Memory B cell (primary cell): ENCODE measurements around the gene PRKCE.

Source experiments
- ATAC-seq: fragments of 150-1000 bp; cut with Tn5 transposase; 2 replicates; pipeline ENCODE4 v1.10.0; 2021; ENCODE audit warnings: low read depth, mild to moderate bottlenecking, moderate library complexity
- DNase-seq, 2 donors: peaks; one replicate each; pipeline ENCODE4 v3.0.0; 2022; ENCODE audit warnings: low spot score in 2 of 2
- H3K27ac Mint-ChIP-seq: one replicate; pipeline ENCODE4 v1.8.0; 2022; ENCODE audit warnings: mild to moderate bottlenecking, moderate library complexity, mixed read lengths
- H3K27me3 Mint-ChIP-seq: one replicate; pipeline ENCODE4 v1.8.0; 2022; ENCODE audit warnings: mixed read lengths
- H3K36me3 Mint-ChIP-seq: one replicate; pipeline ENCODE4 v1.8.0; 2022; ENCODE audit warnings: mild to moderate bottlenecking, mixed read lengths
- H3K4me1 Mint-ChIP-seq: one replicate; pipeline ENCODE4 v1.8.0; 2022; ENCODE audit warnings: mixed read lengths
- H3K4me3 Mint-ChIP-seq: one replicate; pipeline ENCODE4 v1.8.0; 2022; ENCODE audit warnings: mild to moderate bottlenecking, moderate library complexity, mixed read lengths
- H3K9me3 Mint-ChIP-seq: one replicate; pipeline ENCODE4 v1.8.0; 2022; ENCODE audit warnings: mixed read lengths

The PRKCE gene

DNA sequence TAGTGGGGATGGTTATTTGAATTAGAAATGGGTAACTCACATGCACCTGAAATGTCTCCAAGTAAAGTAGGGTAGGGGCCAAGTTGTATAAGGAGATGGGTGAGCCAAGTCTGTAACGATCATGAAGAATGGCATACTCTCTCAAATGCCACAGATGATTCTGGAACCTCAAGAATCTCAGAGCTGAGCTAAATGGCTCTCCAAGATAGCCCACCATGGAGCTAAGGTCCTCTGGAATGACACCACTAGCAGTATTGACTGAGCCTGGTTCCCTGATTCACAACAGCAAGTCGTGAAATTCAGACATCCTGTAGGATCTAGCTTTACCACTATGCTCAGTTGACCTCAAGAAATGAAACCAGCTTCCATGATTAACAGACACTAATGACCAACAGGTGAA is 529.8 kb downstream of the PRKCE start:
- H3K27me3 Mint-ChIP-seq = no peaks in the 10 kb centered on the region
- no peaks in the 10 kb centered on the region for H3K9me3 Mint-ChIP-seq
- ATAC-seq = no peak
- no peak overlapping the region for H3K4me3 Mint-ChIP-seq
- H3K36me3 Mint-ChIP-seq = peaks cover 41% of the 10 kb centered on the region
- peaks cover 5% of the 10 kb centered on the region for H3K4me1 Mint-ChIP-seq
- no peak for DNase-seq
- H3K27ac Mint-ChIP-seq = no peak overlapping the region

DNA sequence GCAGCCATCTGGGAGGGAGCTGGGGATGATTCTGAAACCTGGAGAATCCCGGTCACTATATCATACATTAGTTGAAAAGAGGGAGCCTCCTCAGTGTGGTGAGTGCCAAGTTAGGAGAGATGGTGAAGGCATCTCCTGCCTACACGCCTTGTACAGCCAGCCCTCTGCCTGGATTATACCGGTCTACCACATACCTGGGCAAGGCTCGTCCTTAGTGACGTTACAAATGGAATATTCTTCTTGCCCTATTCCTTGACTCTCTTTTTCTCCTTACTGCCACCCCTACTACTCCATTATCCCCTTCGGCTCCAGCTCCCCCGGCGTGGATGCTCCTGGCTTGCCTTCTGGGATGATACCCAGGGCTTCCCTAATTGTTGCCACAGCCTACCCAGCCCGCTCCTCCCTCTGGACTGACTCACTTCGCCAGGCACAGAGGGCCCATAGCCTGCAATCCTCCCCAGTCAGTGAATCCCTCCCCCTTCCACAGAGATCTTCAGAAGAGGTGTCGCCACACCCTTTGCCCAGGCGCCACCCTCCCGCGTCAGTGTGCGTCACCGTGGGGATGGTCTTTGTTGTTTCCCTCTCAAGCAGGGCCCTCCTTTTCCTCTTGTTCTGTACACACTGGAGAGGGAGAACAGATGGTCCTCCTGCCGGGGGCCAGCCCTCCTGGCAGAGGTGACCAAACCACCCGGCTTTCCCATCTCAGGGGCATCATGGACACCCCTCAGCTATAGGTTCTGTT is 530.5 kb downstream of the PRKCE start:
- Mint-ChIP-seq H3K27me3 (no peaks in the 10 kb centered on the region), H3K4me1 (peaks cover 5% of the 10 kb centered on the region), H3K36me3 (peaks cover 41% of the 10 kb centered on the region), H3K9me3 (no peaks in the 10 kb centered on the region), H3K27ac (no peak overlapping the region), H3K4me3 (no peak overlapping the region)
- ATAC-seq (no peak), DNase-seq (no peak)

DNA sequence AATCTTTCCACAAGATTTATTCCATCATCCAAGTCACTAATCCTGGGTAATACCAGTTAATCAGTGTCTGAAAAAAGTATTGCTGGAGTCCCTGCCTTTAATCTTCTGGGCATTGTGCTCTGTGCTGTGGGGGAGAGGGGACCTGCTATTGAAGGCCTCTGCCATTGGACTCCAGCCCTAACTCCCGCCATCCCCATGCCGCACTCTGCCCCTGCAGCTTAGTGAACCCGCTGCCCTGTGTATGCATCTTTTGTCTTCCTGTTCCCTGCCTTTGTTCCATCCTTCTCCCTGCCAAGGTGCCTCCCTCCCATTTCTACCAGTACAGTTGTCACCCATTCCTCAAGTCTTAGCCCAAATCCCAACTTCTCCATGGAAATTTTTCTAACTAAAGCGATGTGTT is 532.0 kb downstream of the PRKCE start:
- DNase-seq (no peak), ATAC-seq (no peak)
- Mint-ChIP-seq H3K36me3 (peaks cover 38% of the 10 kb centered on the region), H3K4me1 (peaks cover 5% of the 10 kb centered on the region), H3K4me3 (no peak overlapping the region), H3K27ac (no peak overlapping the region), H3K27me3 (no peaks in the 10 kb centered on the region), H3K9me3 (no peaks in the 10 kb centered on the region)

DNA sequence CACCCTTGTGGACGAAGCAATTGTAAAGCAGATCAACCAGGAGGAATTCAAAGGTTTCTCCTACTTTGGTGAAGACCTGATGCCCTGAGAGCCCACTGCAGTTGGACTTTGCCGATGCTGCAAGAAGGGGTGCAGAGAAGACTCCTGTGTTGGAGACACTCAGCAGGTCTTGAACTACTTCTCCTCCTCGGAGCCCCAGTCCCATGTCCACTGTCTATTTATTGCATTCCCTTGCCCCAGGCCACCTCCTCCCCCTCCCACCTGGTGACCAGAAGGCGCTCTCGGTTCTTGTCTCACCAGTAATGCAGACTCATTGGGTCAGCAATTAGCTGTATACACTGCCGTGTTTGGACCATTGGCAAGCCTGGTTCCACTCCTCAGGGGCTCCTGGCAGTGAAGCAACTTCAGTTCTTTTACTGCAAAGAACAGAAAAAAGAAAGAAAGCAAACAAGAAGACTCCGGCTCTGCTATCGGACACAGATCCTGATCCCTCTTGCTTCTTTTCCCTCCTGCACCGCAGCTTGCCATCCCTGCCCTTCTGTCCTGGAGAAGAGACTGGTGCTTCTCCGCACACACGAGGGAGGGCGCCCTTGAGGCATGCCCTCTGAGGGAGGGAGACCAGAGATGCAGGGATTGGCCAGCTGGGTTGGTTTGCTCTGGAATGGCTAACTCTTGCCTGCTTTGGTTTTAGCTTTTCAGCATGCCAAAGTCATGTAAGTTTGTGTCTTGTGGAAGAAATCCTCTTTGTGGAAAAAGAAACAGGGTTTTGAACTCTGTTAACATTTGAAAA is 533.5 kb downstream of the PRKCE start:
- no peak overlapping the region for H3K27ac Mint-ChIP-seq
- no peak for DNase-seq
- H3K36me3 Mint-ChIP-seq = peaks cover 30% of the 10 kb centered on the region
- H3K4me3 Mint-ChIP-seq = no peak overlapping the region
- no peaks in the 10 kb centered on the region for H3K27me3 Mint-ChIP-seq
- no peaks in the 10 kb centered on the region for H3K9me3 Mint-ChIP-seq
- ATAC-seq = no peak
- H3K4me1 Mint-ChIP-seq = no peaks in the 10 kb centered on the region

- ATAC-seq (peak; percentile 26), DNase-seq (no peak)
- H3K4me1 Mint-ChIP-seq = no peaks in the 10 kb centered on the region
- no peaks in the 10 kb centered on the region for H3K9me3 Mint-ChIP-seq
- no peaks in the 10 kb centered on the region for H3K27me3 Mint-ChIP-seq
- H3K36me3 Mint-ChIP-seq = peaks cover 24% of the 10 kb centered on the region
- no peak overlapping the region for H3K4me3 Mint-ChIP-seq
- no peak overlapping the region for H3K27ac Mint-ChIP-seq
These were observed 535.7 kb downstream of the PRKCE start for GRCh38 chr2:46187112-46187618.

DNA sequence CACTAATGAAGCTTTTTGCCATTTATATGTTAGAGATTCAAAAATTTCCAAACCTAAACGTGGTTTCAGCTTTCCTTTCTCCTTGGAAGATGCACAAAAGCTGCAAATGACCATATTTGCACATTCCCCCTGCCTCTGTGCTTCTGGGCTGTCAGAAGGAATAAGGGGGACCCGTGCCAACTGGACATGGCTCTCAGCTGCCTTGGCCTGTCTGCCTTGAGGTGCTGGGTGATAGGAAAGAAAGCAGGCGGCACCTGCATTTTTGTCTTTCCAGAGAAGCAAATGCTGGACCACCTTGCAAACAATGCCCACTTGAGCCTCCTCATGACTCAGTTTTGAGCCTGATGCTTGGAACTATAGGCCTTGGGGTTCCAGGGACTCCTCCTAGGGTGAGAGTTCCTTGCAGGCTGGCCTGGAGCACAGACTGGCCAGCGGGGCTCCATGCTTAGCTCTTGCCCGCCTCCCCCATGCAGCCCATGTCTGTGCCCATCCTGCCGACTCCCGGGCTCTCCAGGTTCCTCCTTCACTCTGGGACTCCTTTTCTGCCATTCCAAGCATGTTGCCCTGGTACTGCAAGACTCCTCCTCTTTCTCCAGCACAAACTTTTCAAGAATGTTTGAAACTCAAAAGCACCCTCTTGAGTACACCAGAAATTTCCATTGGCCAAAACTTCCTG is 536.7 kb downstream of the PRKCE start:
- H3K4me1 Mint-ChIP-seq = no peaks in the 10 kb centered on the region
- no peaks in the 10 kb centered on the region for H3K27me3 Mint-ChIP-seq
- no peaks in the 10 kb centered on the region for H3K9me3 Mint-ChIP-seq
- no peak overlapping the region for H3K27ac Mint-ChIP-seq
- ATAC-seq = no peak
- peaks cover 18% of the 10 kb centered on the region for H3K36me3 Mint-ChIP-seq
- no peak overlapping the region for H3K4me3 Mint-ChIP-seq
- DNase-seq = no peak

GRCh38 chr2:46193356-46193755 is 541.9 kb downstream of the PRKCE start:
- no peaks in the 10 kb centered on the region for H3K36me3 Mint-ChIP-seq
- ATAC-seq = no peak
- no peak for DNase-seq
- no peaks in the 10 kb centered on the region for H3K27me3 Mint-ChIP-seq
- H3K4me3 Mint-ChIP-seq = no peak overlapping the region
- no peaks in the 10 kb centered on the region for H3K9me3 Mint-ChIP-seq
- no peaks in the 10 kb centered on the region for H3K4me1 Mint-ChIP-seq
- H3K27ac Mint-ChIP-seq = no peak overlapping the region

- Mint-ChIP-seq H3K27ac (no peak overlapping the region), H3K27me3 (no peaks in the 10 kb centered on the region)
These were observed 542.4 kb downstream of the PRKCE start for GRCh38 chr2:46193855-46194254.

GRCh38 chr2:46194856-46195255 is 543.4 kb downstream of the PRKCE start:
- Mint-ChIP-seq H3K4me3 (no peak overlapping the region), H3K36me3 (no peaks in the 10 kb centered on the region), H3K4me1 (no peaks in the 10 kb centered on the region), H3K27ac (no peak overlapping the region), H3K9me3 (no peaks in the 10 kb centered on the region), H3K27me3 (no peaks in the 10 kb centered on the region)
- no peak for DNase-seq
- ATAC-seq = no peak

More at GRCh38 chr2:46193855-46194254, 542.4 kb downstream of the PRKCE start:
- no peak overlapping the region for H3K4me3 Mint-ChIP-seq
- no peaks in the 10 kb centered on the region for H3K36me3 Mint-ChIP-seq
- H3K9me3 Mint-ChIP-seq = no peaks in the 10 kb centered on the region
- ATAC-seq (no peak), DNase-seq (no peak)
- H3K4me1 Mint-ChIP-seq = no peaks in the 10 kb centered on the region

DNA sequence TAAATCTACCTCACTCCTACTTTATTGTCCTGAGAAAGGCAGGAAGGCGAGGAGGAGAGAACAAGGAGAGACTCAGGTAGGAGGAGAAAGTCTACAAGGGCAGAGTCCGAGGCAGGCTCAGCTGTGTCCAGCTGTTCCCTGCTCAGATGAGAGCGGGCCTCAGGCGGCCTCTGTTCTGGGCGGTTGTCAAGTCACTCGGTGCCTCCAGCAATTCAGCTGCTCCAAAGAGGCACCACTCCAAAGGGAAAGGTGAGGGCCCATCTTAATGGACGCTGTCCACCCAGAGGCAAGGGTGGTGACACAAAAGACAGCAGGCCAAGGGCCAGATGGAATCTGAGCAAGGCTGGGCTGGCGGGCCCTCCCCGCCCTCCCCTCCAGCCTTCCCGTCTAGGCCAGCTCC is 544.3 kb downstream of the PRKCE start:
- DNase-seq (no peak), ATAC-seq (no peak)
- Mint-ChIP-seq H3K27me3 (no peaks in the 10 kb centered on the region), H3K4me1 (no peaks in the 10 kb centered on the region), H3K9me3 (no peaks in the 10 kb centered on the region), H3K36me3 (no peaks in the 10 kb centered on the region), H3K4me3 (no peak overlapping the region), H3K27ac (no peak overlapping the region)

DNA sequence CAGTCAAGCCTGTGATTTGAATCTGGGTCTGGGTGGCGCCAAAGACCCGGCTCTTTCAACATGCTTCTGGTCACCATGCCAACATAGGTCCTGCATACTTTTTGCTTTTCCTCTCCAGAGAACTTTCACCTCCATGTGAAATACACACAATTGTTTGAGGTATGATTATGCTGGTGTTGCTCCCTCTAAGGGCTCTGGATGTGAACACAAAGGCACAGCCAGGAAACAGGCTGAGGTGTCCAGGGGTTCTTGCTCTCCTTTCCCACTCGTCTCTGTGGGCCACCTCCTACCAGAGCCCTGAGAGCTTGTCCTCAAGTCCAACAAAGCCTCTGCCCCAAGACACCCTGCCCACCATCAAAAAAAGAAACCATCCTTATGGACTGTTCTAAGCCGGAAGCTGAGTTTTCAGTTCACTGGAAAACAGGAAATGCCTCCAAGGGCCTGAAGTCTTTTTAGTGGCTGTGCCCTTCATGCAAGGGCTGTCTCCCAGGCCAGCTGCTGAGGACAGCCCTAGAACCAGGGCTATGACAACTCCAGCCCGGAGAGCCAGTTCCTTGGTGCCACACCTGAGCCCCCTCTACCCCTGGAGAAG is 545.5 kb downstream of the PRKCE start:
- Mint-ChIP-seq H3K27ac (no peak overlapping the region), H3K36me3 (no peaks in the 10 kb centered on the region), H3K9me3 (peaks cover 4% of the 10 kb centered on the region), H3K27me3 (no peaks in the 10 kb centered on the region), H3K4me3 (no peak overlapping the region), H3K4me1 (peaks cover 2% of the 10 kb centered on the region)
- ATAC-seq = no peak
- no peak for DNase-seq

- H3K4me1 Mint-ChIP-seq = peaks cover 2% of the 10 kb centered on the region
- H3K36me3 Mint-ChIP-seq = no peaks in the 10 kb centered on the region
- ATAC-seq (no peak), DNase-seq (no peak)
- H3K27ac Mint-ChIP-seq = no peak overlapping the region
- H3K27me3 Mint-ChIP-seq = no peaks in the 10 kb centered on the region
- H3K4me3 Mint-ChIP-seq = no peak overlapping the region
- peaks cover 4% of the 10 kb centered on the region for H3K9me3 Mint-ChIP-seq
These were observed 546.2 kb downstream of the PRKCE start for GRCh38 chr2:46197672-46198071.

DNA sequence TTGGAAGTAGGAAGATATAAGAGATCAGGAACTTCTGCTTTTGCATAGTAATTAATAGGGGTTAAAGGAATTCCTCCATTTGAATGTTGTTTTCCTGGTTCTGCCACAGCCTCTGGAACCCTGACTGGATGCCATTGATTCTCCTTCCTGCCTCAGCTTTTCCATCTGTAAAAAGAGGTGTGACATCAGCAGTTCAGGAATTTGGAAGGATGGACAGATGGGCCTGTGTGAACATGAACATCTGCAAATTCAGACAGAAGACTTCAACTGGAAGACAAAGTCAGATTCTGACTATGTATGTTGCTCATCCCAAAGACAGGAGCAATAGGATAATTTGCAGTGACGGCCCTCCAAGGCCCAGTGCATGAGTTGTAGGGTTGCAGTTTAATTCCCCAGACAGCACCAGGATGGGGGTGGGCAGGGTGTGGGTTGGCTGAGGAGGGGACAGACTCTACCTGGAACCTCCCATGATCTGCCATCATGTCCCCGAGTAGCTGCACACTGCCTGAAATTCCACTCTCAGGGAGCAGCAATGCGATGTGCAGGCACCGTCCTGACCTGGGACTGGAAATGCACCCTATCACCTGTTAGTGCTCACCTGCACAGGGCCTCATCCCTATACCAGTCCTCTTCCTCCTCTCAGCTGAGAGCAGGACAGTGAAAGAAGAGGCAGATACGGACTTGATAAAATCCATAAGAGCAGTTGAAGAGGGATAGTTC is 546.8 kb downstream of the PRKCE start:
- Mint-ChIP-seq H3K36me3 (no peaks in the 10 kb centered on the region), H3K27ac (no peak overlapping the region), H3K4me3 (no peak overlapping the region), H3K4me1 (peaks cover 2% of the 10 kb centered on the region), H3K27me3 (no peaks in the 10 kb centered on the region), H3K9me3 (peaks cover 4% of the 10 kb centered on the region)
- ATAC-seq (no peak), DNase-seq (no peak)
